Esophagus muscularis mucosa (tissue), 4 donors: ENCODE measurements around the gene GALNT14. TPM values are rescaled to one million over a fixed set of nuclear protein-coding genes. Genes with fewer than 3 reads are reported as not detected.

Experiments
- DNase-seq: peaks from one replicate; pipeline ENCODE4 v3.0.0-alpha.2; 2017; ENCODE audit errors: extremely low spot score
- H3K27ac ChIP-seq, 4 donors: fragments of 200-600 bp; sonication (generic); replicated peaks in 1 of 4; 1 replicate in 3 of 4; 2 replicates in 1 of 4; pipeline ENCODE4 v1.5.1; 2016 to 2019; ENCODE audit warnings: mild to moderate bottlenecking in 1 of 4
- H3K27me3 ChIP-seq, 4 donors: fragments of 200-600 bp; sonication (generic); one replicate each; pipeline versions ENCODE4 v1.5.1 to v1.6.0; 2016 to 2019
- H3K36me3 ChIP-seq, 4 donors: fragments of 200-600 bp; sonication (generic); one replicate each; pipeline ENCODE4 v1.5.1; 2016 to 2019
- H3K4me1 ChIP-seq, 4 donors: fragments of 200-600 bp; sonication (generic); one replicate each; pipeline ENCODE4 v1.5.1; 2016 to 2019
- H3K4me3 ChIP-seq, 4 donors: fragments of 200-600 bp; sonication (generic); 1 replicate in 2 of 4; 2 replicates in 2 of 4; pipeline ENCODE4 v1.5.1; 2016 to 2019; ENCODE audit warnings: mild to moderate bottlenecking in 4 of 4, moderate library complexity in 1 of 4
- H3K9me3 ChIP-seq, 4 donors: fragments of 200-600 bp; sonication (generic); 1 replicate in 3 of 4; 2 replicates in 1 of 4; pipeline ENCODE4 v1.5.1; 2016 to 2019
- EP300 ChIP-seq: sonication (generic); formaldehyde crosslinking; IDR thresholded peaks from one replicate; pipeline ENCODE4 v1.6.1; 2017; ENCODE audit warnings: antibody characterized with exemption
- POLR2A ChIP-seq: fragments of 450-650 bp; IDR thresholded peaks from one replicate; pipeline ENCODE4 v1.6.1; 2017; ENCODE audit warnings: antibody characterized with exemption, moderate library complexity, mild to moderate bottlenecking, low read depth
- POLR2AphosphoS5 ChIP-seq, 2 donors: sonication (generic); formaldehyde crosslinking; IDR thresholded peaks; one replicate each; pipeline ENCODE4 v1.6.1; 2017; ENCODE audit warnings: antibody characterized with exemption in 2 of 2
- WGBS: methylation state at CpG from one replicate; pipeline ENCODE4 v1.1.5; 2018; 5-methylcytosine and 5-hydroxymethylcytosine counted together
- intact Hi-C: fragments of 100-400 bp; cut with DNase I; formaldehyde crosslinking; loops from one replicate; pipeline ENCODE4 v1.15.1; 2023
- total RNA-seq, 4 donors: library from RNA; depleted of rRNA; stranded (reverse); fragments of >200 nt; gene quantifications; one replicate each; pipeline versions ENCODE4 v1.1.0 to v1.2.1, GENCODE V29; 2016
- TF ChIP-seq, protein P1 (sequence below), 3 experiments: fragments of 200-600 bp in 2 of 3; fragments of 450-650 bp in 1 of 3; sonication (generic) in 2 of 3; IDR thresholded peaks; one replicate each; pipeline ENCODE4 v1.5.1; 2017 to 2019; ENCODE audit warnings: antibody characterized with exemption in 3 of 3, mild to moderate bottlenecking in 2 of 3, moderate library complexity in 1 of 3

The GALNT14 gene
- total RNA-seq, 4 donors from 2014 or later, result 0.33 to 1.0 (median 0.80) TPM; not detected in 1

DNA sequence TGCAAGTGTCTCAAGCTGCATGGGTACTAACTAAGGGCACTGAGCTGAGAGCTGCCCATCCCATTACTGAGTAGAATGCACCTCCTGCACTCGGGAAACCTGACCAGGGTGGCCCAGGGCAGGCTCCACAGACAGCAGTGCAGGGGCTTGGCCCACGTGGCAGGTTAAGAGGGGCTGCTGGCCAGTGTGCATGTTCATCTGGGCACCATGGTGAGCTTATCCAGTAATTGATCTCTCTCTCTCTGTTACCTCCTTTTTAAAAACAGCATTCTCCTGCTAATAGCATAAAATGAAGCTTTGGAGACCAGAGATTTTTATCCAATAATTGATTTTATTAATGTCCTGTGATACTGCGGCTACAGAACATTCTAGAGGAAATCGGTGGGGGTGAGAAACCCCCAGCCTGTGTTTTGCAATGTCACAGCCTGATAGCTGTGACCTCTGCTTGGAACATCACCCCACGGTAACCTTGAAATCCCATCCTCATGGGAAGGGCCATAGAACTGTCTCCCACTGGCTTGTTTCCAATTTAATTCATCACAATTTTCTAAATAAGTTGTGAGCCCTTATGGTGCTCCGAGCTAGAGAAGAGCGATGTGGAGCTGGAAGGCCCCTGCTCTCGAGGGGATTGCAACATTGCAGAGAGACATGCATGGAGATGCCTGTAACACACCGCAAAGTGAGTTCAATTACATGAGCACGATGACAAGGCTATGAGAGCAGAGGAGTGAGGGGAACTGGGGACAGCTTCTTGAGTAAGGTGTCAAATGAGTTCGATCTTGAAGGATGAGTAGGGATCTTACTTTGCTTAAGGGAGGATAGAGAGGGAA, 143.8 kb downstream of the GALNT14 start:
- WGBS, result 77% methylated on average over 11 of the region's 11 CpGs
- Histone ChIP-seq H3K4me3 (no peak overlapping the region), H3K9me3 (no peaks in the 10 kb centered on the region), H3K27me3 (no peaks in the 10 kb centered on the region), H3K36me3 (no peaks in the 10 kb centered on the region), H3K4me1 (no peaks in the 10 kb centered on the region), H3K27ac (no peak overlapping the region)
- intact Hi-C loops, result no loop called here
- no peak for DNase-seq
- no peak for TF ChIP-seq POLR2AphosphoS5 (IDR thresholded peaks at IDR 0.05)

DNA sequence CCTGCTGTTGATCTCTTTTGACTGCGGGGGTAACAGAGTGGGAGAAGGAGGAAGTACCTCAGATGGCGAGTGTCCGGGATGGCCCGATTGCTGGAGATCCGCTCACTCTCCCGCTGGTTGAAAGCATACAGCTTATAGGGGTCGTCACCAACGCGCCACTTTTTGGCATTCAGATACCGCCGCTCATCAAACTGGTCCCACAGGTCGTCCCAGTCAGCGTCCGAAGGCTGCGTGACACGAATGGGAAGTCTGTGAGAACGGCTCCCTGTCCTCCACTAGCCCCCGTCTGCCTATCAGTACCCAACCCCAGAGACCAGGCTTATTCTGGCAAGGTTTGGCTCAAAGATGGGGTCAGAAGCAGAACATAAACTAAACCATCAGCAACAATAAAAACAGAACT, 145.5 kb downstream of the GALNT14 start:
- Histone ChIP-seq H3K27me3 (no peaks in the 10 kb centered on the region), H3K27ac (no peak overlapping the region), H3K9me3 (no peaks in the 10 kb centered on the region), H3K4me1 (no peaks in the 10 kb centered on the region), H3K36me3 (no peaks in the 10 kb centered on the region), H3K4me3 (no peak overlapping the region)
- no peak for DNase-seq
- TF ChIP-seq, protein P1, sequence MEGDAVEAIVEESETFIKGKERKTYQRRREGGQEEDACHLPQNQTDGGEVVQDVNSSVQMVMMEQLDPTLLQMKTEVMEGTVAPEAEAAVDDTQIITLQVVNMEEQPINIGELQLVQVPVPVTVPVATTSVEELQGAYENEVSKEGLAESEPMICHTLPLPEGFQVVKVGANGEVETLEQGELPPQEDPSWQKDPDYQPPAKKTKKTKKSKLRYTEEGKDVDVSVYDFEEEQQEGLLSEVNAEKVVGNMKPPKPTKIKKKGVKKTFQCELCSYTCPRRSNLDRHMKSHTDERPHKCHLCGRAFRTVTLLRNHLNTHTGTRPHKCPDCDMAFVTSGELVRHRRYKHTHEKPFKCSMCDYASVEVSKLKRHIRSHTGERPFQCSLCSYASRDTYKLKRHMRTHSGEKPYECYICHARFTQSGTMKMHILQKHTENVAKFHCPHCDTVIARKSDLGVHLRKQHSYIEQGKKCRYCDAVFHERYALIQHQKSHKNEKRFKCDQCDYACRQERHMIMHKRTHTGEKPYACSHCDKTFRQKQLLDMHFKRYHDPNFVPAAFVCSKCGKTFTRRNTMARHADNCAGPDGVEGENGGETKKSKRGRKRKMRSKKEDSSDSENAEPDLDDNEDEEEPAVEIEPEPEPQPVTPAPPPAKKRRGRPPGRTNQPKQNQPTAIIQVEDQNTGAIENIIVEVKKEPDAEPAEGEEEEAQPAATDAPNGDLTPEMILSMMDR (IDR thresholded peaks at IDR 0.05), result no peak
- TF ChIP-seq EP300 (no peak), POLR2AphosphoS5 (IDR thresholded peaks at IDR 0.05) (no peak), POLR2A (no peak)
- intact Hi-C loops, result no loop called here
- WGBS, result 94% methylated on average over 17 of the region's 18 CpGs

DNA sequence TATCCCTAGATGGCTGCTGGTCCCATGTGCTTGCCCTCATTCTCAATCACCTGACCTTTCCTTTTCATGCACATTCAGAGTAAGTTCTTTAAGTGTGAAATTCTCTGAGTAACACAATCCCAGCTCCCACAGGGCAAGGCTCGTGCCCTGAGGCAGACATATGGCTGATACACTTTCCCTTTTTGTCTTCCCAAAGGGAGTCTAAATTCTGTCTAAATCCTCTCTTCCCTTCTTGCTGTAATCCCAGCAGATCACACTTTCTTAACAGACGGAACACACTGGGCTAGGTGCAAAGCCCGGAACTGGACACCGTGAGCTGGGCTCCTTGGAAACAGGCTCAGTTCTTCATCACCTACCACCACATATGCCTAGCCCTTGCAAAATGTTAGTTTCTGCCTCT, 147.6 kb downstream of the GALNT14 start:
- DNase-seq, result no peak
- Histone ChIP-seq H3K27me3 (peaks cover 0 to 6% (median 0%) of the 10 kb centered on the region in 4 donors), H3K4me1 (peaks cover 0 to 5% (median 2%) of the 10 kb centered on the region in 4 donors), H3K4me3 (no peak overlapping the region), H3K9me3 (no peaks in the 10 kb centered on the region), H3K36me3 (no peaks in the 10 kb centered on the region), H3K27ac (no peak overlapping the region)
- intact Hi-C loops, result no loop called here
- WGBS, result 66% methylated on average over 4 of the region's 4 CpGs
- TF ChIP-seq, protein P1 (IDR thresholded peaks at IDR 0.05), result no peak
- TF ChIP-seq POLR2A, result no peak
- TF ChIP-seq EP300, result no peak
- TF ChIP-seq POLR2AphosphoS5 (IDR thresholded peaks at IDR 0.05), result no peak

DNA sequence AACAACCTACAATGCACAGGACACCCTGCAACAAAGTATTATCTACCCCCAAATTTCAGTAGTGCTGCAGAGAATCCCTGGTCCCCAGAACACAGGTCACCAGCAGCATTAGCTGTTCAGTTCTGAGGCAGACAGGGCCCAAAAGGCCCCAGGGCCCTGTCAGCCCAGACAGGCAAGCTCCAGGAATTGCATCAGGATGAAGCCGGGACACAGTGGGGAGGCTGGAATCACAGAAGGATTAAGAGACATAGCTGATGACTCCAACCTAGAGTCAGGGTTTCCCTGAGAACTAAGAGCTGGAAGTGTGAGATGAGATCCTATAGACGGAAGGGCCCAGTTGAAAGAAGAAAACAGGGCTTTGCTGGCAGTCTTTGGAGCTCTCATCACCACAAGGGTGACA, 148.1 kb downstream of the GALNT14 start:
- Histone ChIP-seq H3K36me3 (no peaks in the 10 kb centered on the region), H3K9me3 (no peaks in the 10 kb centered on the region), H3K4me3 (no peak overlapping the region), H3K27ac (no peak overlapping the region), H3K4me1 (peaks cover 0 to 9% (median 5%) of the 10 kb centered on the region in 4 donors), H3K27me3 (peaks cover 0 to 6% (median 0%) of the 10 kb centered on the region in 4 donors)
- 94% methylated on average over 2 of the region's 2 CpGs for WGBS
- intact Hi-C loops, result no loop called here
- TF ChIP-seq POLR2AphosphoS5 (IDR thresholded peaks at IDR 0.05) (no peak), POLR2A (no peak), EP300 (no peak)
- TF ChIP-seq, protein P1 (IDR thresholded peaks at IDR 0.05), result no peak
- no peak for DNase-seq

DNA sequence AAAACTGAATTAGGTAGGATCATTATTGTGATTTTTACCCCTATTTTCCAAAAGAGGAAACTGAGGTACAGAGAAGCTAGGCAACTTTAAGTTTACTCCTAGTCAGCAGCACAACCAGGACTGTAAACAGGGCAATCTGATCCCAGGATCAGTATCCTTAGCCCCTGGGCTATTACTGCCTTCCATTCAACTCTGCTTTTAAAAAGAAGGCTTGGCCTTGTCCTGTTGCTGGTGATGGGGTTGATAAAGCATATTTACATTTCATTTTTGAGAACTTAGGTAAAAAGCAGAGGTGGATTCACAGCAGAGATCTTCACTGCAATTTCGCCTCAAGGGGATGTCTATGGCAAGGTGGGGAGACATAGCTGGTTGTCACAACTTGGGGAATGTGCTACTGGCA, 148.5 kb downstream of the GALNT14 start:
- Histone ChIP-seq H3K27me3 (peaks cover 0 to 6% (median 0%) of the 10 kb centered on the region in 4 donors), H3K9me3 (no peaks in the 10 kb centered on the region), H3K4me3 (no peak overlapping the region), H3K36me3 (no peaks in the 10 kb centered on the region), H3K4me1 (peaks cover 0 to 9% (median 6%) of the 10 kb centered on the region in 4 donors), H3K27ac (no peak overlapping the region)
- TF ChIP-seq EP300 (no peak), POLR2A (no peak), POLR2AphosphoS5 (IDR thresholded peaks at IDR 0.05) (no peak)
- TF ChIP-seq, protein P1 (IDR thresholded peaks at IDR 0.05), result no peak
- intact Hi-C loops, result no loop called here
- 92% methylated on average over 1 of the region's 1 CpG for WGBS
- DNase-seq, result no peak
